GM21423 (cell line): ENCODE data around the gene FREM1.

Source experiments
- ATAC-seq: cut with Tn5 transposase; IDR thresholded peaks from one replicate; pipeline ENCODE4 v1.9.1; 2021; ENCODE audit warnings: mild to moderate bottlenecking, moderate library complexity; ENCODE audit not compliant: unreplicated experiment

FREM1 gene

GRCh38 chr9:14715102-14715501, 195.1 kb downstream of the FREM1 start:
- ATAC-seq: no peak

DNA sequence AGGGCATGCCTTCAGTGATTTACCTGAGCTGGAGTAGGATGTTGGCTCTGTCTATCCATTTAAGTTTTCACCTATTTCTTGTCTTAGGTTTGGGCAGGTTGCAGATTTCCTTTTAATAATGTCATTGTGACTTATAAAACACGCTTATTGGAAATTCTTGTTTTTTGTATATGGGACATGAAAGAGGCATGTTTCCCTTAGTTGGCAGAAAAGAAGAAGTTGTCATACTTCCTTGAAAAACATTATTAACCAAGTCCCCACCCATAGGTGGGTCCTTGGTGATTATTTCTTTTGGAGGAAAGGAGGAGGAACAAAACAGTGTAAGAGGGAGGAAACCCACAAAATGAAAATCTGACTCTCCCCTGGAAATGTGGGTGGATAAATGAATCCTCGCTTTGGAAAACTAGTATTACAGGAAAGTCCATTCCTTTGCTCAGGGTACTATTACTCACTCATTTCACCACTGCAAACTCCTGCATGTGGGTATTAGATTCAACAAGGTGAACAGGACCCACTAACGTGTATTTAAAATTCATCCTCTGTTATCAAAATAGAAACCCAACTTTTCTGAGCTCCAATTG, 197.0 kb downstream of the FREM1 start:
- ATAC-seq: no peak

DNA sequence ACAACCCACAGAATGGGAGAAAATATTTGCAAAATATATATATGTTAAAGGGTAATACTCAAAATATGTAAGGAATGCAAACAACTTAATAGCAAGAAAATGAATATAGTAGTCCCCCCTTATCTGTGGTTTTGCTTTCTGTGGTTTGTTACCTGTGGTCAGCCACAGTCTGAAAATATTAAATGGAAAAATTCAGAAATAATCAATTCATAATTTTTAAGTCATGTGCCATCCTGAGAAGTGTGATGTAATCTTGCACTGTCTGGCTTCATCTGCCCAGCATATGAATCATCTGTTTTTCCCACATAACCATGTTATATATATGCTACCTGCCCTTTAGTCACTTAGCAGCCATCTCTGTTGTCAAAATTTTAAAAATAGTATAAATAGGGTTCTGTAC, 199.4 kb downstream of the FREM1 start:
- ATAC-seq: no peak

GRCh38 chr9:14706530-14707140, 203.6 kb downstream of the FREM1 start:
- peak; percentile 64 for ATAC-seq

DNA sequence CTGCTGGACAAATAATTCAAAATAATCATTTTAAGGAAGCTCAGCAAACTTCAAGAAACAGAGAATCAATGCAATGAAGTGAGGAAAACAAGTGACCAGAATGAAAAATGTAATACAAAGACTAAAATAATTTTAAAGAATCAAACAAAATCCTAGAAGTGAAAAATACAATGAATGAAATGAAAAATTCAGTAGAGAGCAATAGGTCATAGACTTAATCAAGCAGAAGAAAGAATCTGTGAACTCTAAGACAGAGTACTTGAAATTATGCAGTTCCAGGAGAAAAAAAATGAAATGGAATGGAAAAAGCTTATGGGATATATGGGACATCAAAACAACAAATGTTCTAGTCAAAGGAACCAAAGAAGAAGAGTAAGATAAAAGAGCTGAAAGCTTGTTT, 205.1 kb downstream of the FREM1 start:
- no peak for ATAC-seq

- no peak for ATAC-seq
These were observed 205.9 kb downstream of the FREM1 start for GRCh38 chr9:14704281-14704680.

DNA sequence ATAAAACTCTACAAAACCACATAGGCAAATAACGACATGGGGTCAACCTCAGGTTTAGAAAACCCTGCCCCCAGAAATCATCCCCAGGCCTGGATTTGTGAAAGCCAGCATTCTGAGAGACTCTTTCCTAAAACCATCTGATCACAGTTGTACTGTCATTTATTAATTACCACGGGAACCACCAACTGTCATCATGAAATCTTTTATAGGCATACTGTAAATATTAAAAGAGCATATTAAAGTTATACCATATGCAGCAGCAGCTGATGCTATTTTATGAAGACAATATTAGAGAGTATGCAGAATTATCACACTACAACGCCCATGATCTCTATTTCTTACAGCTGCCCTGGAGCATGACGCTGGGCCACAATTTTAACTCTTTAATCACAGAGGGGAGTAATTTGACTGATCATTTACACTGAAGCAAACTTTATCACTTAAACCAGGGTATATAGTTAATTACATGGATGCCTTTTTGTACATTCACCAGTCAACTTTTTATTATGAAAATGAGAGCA, 208.0 kb downstream of the FREM1 start:
- ATAC-seq: no peak

DNA sequence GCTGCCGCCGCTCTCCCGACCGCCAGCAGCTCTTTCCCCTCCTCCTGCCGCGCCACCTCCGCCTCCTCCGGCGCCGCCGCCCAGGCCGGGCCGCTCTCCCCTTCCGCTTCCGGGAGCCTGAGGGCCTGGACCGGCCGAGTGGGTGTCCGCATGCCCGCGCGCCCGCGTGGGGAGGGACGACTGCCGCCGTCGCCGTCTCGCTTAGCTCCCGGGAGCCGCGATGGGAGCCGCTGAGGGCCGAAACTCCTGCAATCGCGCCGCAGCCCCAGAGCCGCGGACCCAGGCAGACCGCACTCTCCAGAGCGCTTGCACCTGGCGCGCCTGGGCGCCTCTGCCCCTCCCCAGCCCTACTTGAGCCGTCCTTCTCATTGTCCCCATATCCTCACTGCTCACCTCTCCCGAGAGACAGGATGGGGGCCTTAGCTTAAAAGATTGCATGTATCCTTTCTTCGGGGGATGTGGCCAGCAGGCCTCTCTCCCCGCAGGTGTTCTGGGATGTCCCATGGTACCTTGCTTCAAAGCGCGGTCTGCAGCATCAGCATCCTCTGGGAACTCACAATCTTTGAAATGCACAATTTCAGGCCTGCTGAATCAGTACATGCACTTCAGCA, 216.9 kb downstream of the FREM1 start, which contains the start of gene ZDHHC21:
Gene ZDHHC21 (minus strand): TSS at position 182 of the 611 bp plus-strand sequence. CDS start 19,092 bp downstream, outside the sequence.
- peak; percentile 78 for ATAC-seq

DNA sequence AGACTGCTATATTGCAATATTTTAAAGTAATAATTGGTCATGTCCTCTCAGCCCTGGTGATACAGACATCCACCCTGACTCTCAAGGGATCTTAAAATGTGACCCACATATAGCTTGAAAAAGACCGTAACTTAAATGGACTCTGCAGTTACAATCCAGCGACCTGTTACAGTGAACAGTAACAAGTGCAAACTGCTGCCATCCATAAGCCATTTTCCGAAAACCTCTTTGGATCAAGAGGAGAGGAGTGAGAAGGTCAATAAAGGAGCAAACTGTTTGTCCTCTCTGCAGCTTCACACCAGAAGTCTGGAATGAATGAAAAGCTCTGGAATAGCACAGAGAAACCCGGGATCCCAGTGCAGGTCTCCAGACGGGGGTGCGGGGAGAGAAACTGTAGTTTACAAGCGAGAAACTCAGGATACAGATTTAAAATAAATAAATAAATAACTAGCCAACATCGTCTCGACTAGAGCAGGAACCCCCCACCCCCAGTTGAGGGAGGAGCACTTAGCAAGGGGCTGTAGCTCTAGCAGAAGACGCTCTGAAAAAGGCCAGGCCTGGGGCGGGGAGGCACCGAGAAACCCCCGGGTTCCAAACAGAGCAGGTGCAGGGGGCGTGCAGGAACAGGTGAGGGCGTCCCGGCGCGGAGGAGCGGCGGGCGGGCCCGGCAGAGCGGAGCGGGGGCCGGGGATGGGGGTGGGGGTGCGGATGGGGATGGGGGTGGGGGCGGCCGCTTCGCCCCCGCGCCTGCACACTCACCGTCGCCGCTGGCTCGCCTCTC, 217.6 kb downstream of the FREM1 start:
- peak; percentile 40 for ATAC-seq

- no peak for ATAC-seq
These were observed 219.1 kb downstream of the FREM1 start for GRCh38 chr9:14690948-14691730.

GRCh38 chr9:14687042-14687719, 223.0 kb downstream of the FREM1 start:
- ATAC-seq: no peak

DNA sequence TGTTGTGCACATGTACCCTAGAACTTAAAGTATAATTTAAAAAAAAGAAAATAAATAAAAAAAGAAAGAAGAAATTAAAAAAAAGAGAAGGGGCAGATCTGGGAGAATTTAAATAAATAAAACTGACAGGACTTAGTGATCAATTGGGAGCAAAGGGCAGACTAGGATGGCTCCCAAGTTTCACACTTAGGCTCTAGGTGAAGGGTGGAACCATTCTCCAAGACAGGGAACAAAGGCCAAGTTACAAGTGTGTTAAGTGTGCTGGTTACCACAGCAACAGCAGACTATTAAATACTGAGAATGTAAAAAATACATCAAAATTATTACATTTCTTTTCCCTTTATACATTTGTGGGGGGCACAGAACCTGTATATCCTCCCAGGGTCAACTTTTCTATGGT, 224.1 kb downstream of the FREM1 start:
- no peak for ATAC-seq
